IMR-90 (cell line): ENCODE measurements around the gene CCDC177. TPM values are rescaled to one million over a fixed set of nuclear protein-coding genes. Genes with fewer than 3 reads are reported as not detected.
A peak's percentile ranks its signal among the peaks of the same experiment; 100 is the strongest.

Experiments
- ATAC-seq: fragments of 200-7000 bp; cut with Tn5 transposase; 2 replicates; pipeline ENCODE4 v1.9.1; 2020; ENCODE audit warnings: low read depth, mild to moderate bottlenecking, moderate library complexity
- BruUV-seq: library from RNA; stranded (reverse); fragments of 400-500 nt; replicated peaks from 2 replicates; lab custom pipeline; 2021; lab: Mats Ljungman, UMichigan
- CTCF ChIA-PET: fragments of 300-600 bp; formaldehyde crosslinking; extraction: SDS; loops from one replicate; lab custom pipeline; 2021; ENCODE audit warnings: antibody characterized with exemption; lab: Yijun Ruan, JAX
- POLR2A ChIA-PET: fragments of 300-600 bp; sonication (Branson Sonifier 250); formaldehyde crosslinking; loops from one replicate; lab custom pipeline; 2022; ENCODE audit warnings: antibody characterized with exemption; ENCODE audit not compliant: unreplicated experiment; lab: Charles Lee
- DNase-seq: peaks from one replicate; pipeline ENCODE4 v3.0.0; 2013
- H2AFZ ChIP-seq: replicated peaks from 2 replicates; pipeline ENCODE3; 2013; ENCODE audit warnings: low read length, mild to moderate bottlenecking; ENCODE audit not compliant: poor library complexity
- H2AK5ac ChIP-seq: 2 replicates; pipeline ENCODE4 v1.6.1; 2013; ENCODE audit warnings: low read depth, low read length, inconsistent platforms
- H2AK9ac ChIP-seq: replicated peaks from 2 replicates; pipeline ENCODE3; 2013; ENCODE audit warnings: mild to moderate bottlenecking, low read depth, low read length, moderate library complexity; ENCODE audit not compliant: poor library complexity
- H2BK120ac ChIP-seq: 2 replicates; pipeline ENCODE4 v1.6.1; 2013; ENCODE audit warnings: low read depth, low read length, inconsistent platforms
- H2BK15ac ChIP-seq: 3 replicates; pipeline ENCODE4 v1.6.1; 2013; ENCODE audit warnings: low read depth, low read length, inconsistent platforms
- H2BK20ac ChIP-seq: 2 replicates; pipeline ENCODE4 v1.6.1; 2013; ENCODE audit warnings: low read depth, mild to moderate bottlenecking, inconsistent platforms, low read length, moderate library complexity
- H2BK5ac ChIP-seq: 2 replicates; pipeline ENCODE4 v1.6.1; 2013; ENCODE audit warnings: mild to moderate bottlenecking, low read depth, low read length, inconsistent platforms; ENCODE audit not compliant: poor library complexity, severe bottlenecking
- H3K14ac ChIP-seq: replicated peaks from 2 replicates; pipeline ENCODE4 v1.6.1; 2013; ENCODE audit warnings: low read depth, low read length, inconsistent platforms
- H3K18ac ChIP-seq: 2 replicates; pipeline ENCODE4 v1.6.1; 2013; ENCODE audit warnings: low read depth, low read length, control low read depth
- H3K23ac ChIP-seq: 2 replicates; pipeline ENCODE4 v1.6.1; 2013; ENCODE audit warnings: low read depth, low read length, inconsistent platforms
- H3K27ac ChIP-seq: 2 replicates; pipeline ENCODE4 v1.5.1; 2013; ENCODE audit warnings: mild to moderate bottlenecking, control low read depth, low read length; ENCODE audit not compliant: insufficient read depth
- H3K27me3 ChIP-seq: 2 replicates; pipeline ENCODE4 v1.6.1; 2013; ENCODE audit warnings: low read length; ENCODE audit not compliant: control insufficient read depth, insufficient read depth
- H3K36me3 ChIP-seq: 2 replicates; pipeline ENCODE4 v1.6.1; 2013; ENCODE audit warnings: low read length, mixed read lengths; ENCODE audit not compliant: control insufficient read depth, insufficient read depth
- H3K4ac ChIP-seq: 2 replicates; pipeline ENCODE4 v1.6.1; 2013; ENCODE audit warnings: low read depth, low read length, inconsistent platforms
- H3K4me1 ChIP-seq: 2 replicates; pipeline ENCODE4 v1.6.1; 2013; ENCODE audit warnings: low read length, mixed read lengths; ENCODE audit not compliant: control insufficient read depth, insufficient read depth
- H3K4me2 ChIP-seq: 2 replicates; pipeline ENCODE4 v1.6.1; 2013; ENCODE audit warnings: low read depth, mild to moderate bottlenecking, control low read depth, low read length, moderate library complexity
- H3K4me3 ChIP-seq: 2 replicates; pipeline ENCODE4 v1.5.1; 2013; ENCODE audit warnings: low read depth, mild to moderate bottlenecking, control low read depth, low read length, moderate library complexity; ENCODE audit not compliant: insufficient read depth
- H3K56ac ChIP-seq: 2 replicates; pipeline ENCODE4 v1.6.1; 2013; ENCODE audit warnings: low read length, inconsistent platforms; ENCODE audit not compliant: insufficient read depth; ENCODE audit errors: extremely low read depth
- H3K79me1 ChIP-seq, 2 experiments: 2 replicates each; pipeline ENCODE4 v1.6.1; 2013; ENCODE audit warnings: low read length in 2 of 2, inconsistent platforms in 1 of 2, low read depth in 1 of 2
- H3K9ac ChIP-seq: 2 replicates; pipeline ENCODE4 v1.6.1; 2013; ENCODE audit warnings: low read depth, low read length, control low read depth
- H3K9me1 ChIP-seq: 2 replicates; pipeline ENCODE4 v1.6.1; 2013; ENCODE audit warnings: low read length, inconsistent platforms; ENCODE audit not compliant: insufficient read depth
- H3K9me3 ChIP-seq: 2 replicates; pipeline ENCODE4 v1.6.1; 2013; ENCODE audit warnings: low read length; ENCODE audit not compliant: control insufficient read depth, insufficient read depth
- H4K20me1 ChIP-seq: 2 replicates; pipeline ENCODE4 v1.6.1; 2013; ENCODE audit warnings: low read length, inconsistent platforms; ENCODE audit not compliant: insufficient read depth
- H4K5ac ChIP-seq: 2 replicates; pipeline ENCODE4 v1.6.1; 2013; ENCODE audit warnings: mild to moderate bottlenecking, low read depth, low read length, control low read depth
- H4K8ac ChIP-seq, 2 experiments: 2 replicates each; pipeline ENCODE4 v1.6.1; 2013; ENCODE audit warnings: low read depth in 2 of 2, low read length in 2 of 2, control low read depth in 1 of 2, inconsistent platforms in 1 of 2
- H4K91ac ChIP-seq: 2 replicates; pipeline ENCODE4 v1.6.1; 2013; ENCODE audit warnings: low read depth, low read length, inconsistent platforms; ENCODE audit not compliant: insufficient read depth
- BHLHE40 ChIP-seq: fragments of 150-350 bp; IDR thresholded peaks from 2 replicates; pipeline ENCODE4 v1.6.1; 2016; ENCODE audit warnings: mild to moderate bottlenecking, low read depth, low read length
- CEBPB ChIP-seq: IDR thresholded peaks from 2 replicates; pipeline ENCODE4 v1.6.1; 2012; ENCODE audit warnings: low read depth, low read length, improper control_type of control experiment
- CHD1 ChIP-seq: IDR thresholded peaks from 2 replicates; pipeline ENCODE4 v1.6.1; 2012; ENCODE audit warnings: low read depth, low read length, improper control_type of control experiment
- ELK1 ChIP-seq: fragments of 150-350 bp; IDR thresholded peaks from 2 replicates; pipeline ENCODE4 v1.6.1; 2016; ENCODE audit warnings: low read depth, mild to moderate bottlenecking, low read length, moderate library complexity, borderline replicate concordance
- FOS ChIP-seq: fragments of 150-350 bp; IDR thresholded peaks from 2 replicates; pipeline ENCODE4 v1.6.1; 2016; ENCODE audit warnings: low read depth, low read length
- MAFK ChIP-seq: IDR thresholded peaks from 2 replicates; pipeline ENCODE4 v1.6.1; 2012; ENCODE audit warnings: low read depth, low read length, improper control_type of control experiment
- MAZ ChIP-seq: IDR thresholded peaks from 2 replicates; pipeline ENCODE4 v1.6.1; 2012; ENCODE audit warnings: low read depth, mild to moderate bottlenecking, low read length, improper control_type of control experiment, moderate library complexity, borderline replicate concordance
- MXI1 ChIP-seq: IDR thresholded peaks from 2 replicates; pipeline ENCODE4 v1.6.1; 2012; ENCODE audit warnings: low read depth, mild to moderate bottlenecking, low read length, moderate library complexity, borderline replicate concordance
- NFE2L2 ChIP-seq: fragments of 150-350 bp; IDR thresholded peaks from 2 replicates; pipeline ENCODE4 v1.6.1; 2016; ENCODE audit warnings: low read depth, mild to moderate bottlenecking, low read length
- POLR2A ChIP-seq: IDR thresholded peaks from 2 replicates; pipeline ENCODE4 v1.6.1; 2012; ENCODE audit warnings: mild to moderate bottlenecking, low read depth, low read length
- RAD21 ChIP-seq: IDR thresholded peaks from 2 replicates; pipeline ENCODE4 v1.6.1; 2012; ENCODE audit warnings: low read length, improper control_type of control experiment
- RCOR1 ChIP-seq: IDR thresholded peaks from 2 replicates; pipeline ENCODE4 v1.6.1; 2012; ENCODE audit warnings: mild to moderate bottlenecking, low read length, improper control_type of control experiment; ENCODE audit not compliant: insufficient replicate concordance
- RFX5 ChIP-seq: IDR thresholded peaks from 2 replicates; pipeline ENCODE4 v1.8.0; 2012; ENCODE audit warnings: low read depth, mild to moderate bottlenecking, low read length, moderate library complexity
- SMC3 ChIP-seq: fragments of 150-350 bp; IDR thresholded peaks from 2 replicates; pipeline ENCODE4 v1.6.1; 2016; ENCODE audit warnings: low read depth, mild to moderate bottlenecking, antibody characterized with exemption, low read length, moderate library complexity
- USF2 ChIP-seq: fragments of 150-350 bp; IDR thresholded peaks from 2 replicates; pipeline ENCODE4 v1.6.1; 2017; ENCODE audit warnings: mild to moderate bottlenecking, antibody characterized with exemption, low read length, low read depth
- WGBS, 2 experiments: methylation state at CpG; one replicate each; pipeline versions ENCODE4 v1.1.5 to v1.1.7; 2013; ENCODE audit warnings: missing lambda C conversion rate in 2 of 2; ENCODE audit not compliant: insufficient read length in 1 of 2; ENCODE audit errors: extremely low coverage in 2 of 2; 5-methylcytosine and 5-hydroxymethylcytosine counted together
- dilution Hi-C: fragments of 300-500 bp; cut with HindIII; formaldehyde crosslinking; loops from one replicate; pipeline ENCODE4 v1.14.3; 2018; ENCODE audit warnings: low sequenced_read_pairs; ENCODE audit not compliant: unreplicated experiment
- in situ Hi-C: fragments of 300-500 bp; cut with MboI; formaldehyde crosslinking; loops from 3 replicates; pipeline ENCODE4 v1.14.3; 2019; ENCODE audit warnings: low sequenced_read_pairs, inconsistent platforms, mixed read lengths
- intact Hi-C: fragments of 100-400 bp; cut with micrococcal nuclease; formaldehyde crosslinking; loops from 2 replicates; pipeline ENCODE4 v1.10.0; 2022
- polyA plus RNA-seq, 3 experiments: library from polyadenylated mRNA; depleted of rRNA; stranded (reverse); fragments of >200 nt; gene quantifications; 2 replicates each; pipeline ENCODE4 v1.2.3, GENCODE V29; 2012; ENCODE audit warnings: low replicate concordance in 1 of 3
- total RNA-seq: library from RNA; depleted of rRNA; stranded (reverse); fragments of >200 nt; gene quantifications from 2 replicates; pipeline ENCODE4 v1.2.3, GENCODE V29; 2012
- TF ChIP-seq, protein P1 (sequence below): conservative IDR thresholded peaks from 2 replicates; pipeline ENCODE4 v1.5.1; 2012; ENCODE audit warnings: mild to moderate bottlenecking, low read depth, low read length, improper control_type of control experiment

Gene CCDC177
- total and polyA plus RNA-seq, 2 of the 4 experiments (the other 2 are of a cell fraction) = not detected

DNA sequence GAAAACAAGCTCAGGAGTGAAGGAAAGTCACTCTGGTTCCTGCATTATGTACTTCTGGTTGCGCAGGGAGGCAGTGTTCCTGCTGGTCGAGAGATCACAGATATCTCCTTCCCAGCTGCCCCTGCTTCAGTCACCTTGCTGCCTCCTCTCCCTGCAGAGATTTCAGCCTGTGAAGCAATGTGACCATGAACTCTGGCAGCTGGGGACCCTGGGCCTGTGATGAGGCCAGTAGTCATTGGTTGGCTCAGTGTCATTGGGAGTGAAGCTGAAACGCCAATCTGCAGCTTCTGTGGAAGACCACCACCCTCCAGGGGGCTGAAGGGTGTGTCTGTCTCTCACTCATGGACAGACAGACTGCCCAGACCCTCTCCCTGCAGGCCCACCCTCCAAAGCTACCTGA lies 45.1 kb downstream of the CCDC177 start:
- in situ Hi-C loops = no loop called here
- WGBS, 2 experiments = no CpG with 5 or more reads among the region's 3 CpGs
- H4K91ac ChIP-seq = no peak overlapping the region
- no peak overlapping the region for H2BK120ac ChIP-seq
- peak overlapping the region; percentile 68 for H2AFZ ChIP-seq
- H3K56ac ChIP-seq = no peak overlapping the region
- H3K27me3 ChIP-seq = peaks cover 73% of the 10 kb centered on the region
- TF ChIP-seq USF2 = no peak
- TF ChIP-seq CHD1 = no peak
- no peak for TF ChIP-seq POLR2A
- TF ChIP-seq, protein P1, sequence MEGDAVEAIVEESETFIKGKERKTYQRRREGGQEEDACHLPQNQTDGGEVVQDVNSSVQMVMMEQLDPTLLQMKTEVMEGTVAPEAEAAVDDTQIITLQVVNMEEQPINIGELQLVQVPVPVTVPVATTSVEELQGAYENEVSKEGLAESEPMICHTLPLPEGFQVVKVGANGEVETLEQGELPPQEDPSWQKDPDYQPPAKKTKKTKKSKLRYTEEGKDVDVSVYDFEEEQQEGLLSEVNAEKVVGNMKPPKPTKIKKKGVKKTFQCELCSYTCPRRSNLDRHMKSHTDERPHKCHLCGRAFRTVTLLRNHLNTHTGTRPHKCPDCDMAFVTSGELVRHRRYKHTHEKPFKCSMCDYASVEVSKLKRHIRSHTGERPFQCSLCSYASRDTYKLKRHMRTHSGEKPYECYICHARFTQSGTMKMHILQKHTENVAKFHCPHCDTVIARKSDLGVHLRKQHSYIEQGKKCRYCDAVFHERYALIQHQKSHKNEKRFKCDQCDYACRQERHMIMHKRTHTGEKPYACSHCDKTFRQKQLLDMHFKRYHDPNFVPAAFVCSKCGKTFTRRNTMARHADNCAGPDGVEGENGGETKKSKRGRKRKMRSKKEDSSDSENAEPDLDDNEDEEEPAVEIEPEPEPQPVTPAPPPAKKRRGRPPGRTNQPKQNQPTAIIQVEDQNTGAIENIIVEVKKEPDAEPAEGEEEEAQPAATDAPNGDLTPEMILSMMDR = no peak
- TF ChIP-seq MXI1 = no peak
- no peak for TF ChIP-seq RFX5
- no peak for TF ChIP-seq MAFK
- no peak for TF ChIP-seq BHLHE40
- no peak for TF ChIP-seq NFE2L2
- TF ChIP-seq CEBPB = no peak
- no peak for TF ChIP-seq RCOR1
- no peak for TF ChIP-seq ELK1
- TF ChIP-seq MAZ = no peak
- TF ChIP-seq RAD21 = no peak
- TF ChIP-seq FOS = no peak
- TF ChIP-seq SMC3 = no peak
- no peak overlapping the region for H4K8ac ChIP-seq
- no peaks in the 10 kb centered on the region for H3K79me1 ChIP-seq
- no peaks in the 10 kb centered on the region for H3K9me3 ChIP-seq
- dilution Hi-C loops = no loop called here
- intact Hi-C loops = no loop called here
- no peaks in the 10 kb centered on the region for H3K36me3 ChIP-seq
- ChIA-PET CTCF (no interaction called here), POLR2A (no interaction called here)
- no peak overlapping the region for H4K5ac ChIP-seq
- no peak overlapping the region for H2BK5ac ChIP-seq
- no peak overlapping the region for H2AK9ac ChIP-seq
- H2BK15ac ChIP-seq = no peak overlapping the region
- no peaks in the 10 kb centered on the region for H3K9me1 ChIP-seq
- ATAC-seq = no peak
- H3K9ac ChIP-seq = no peak overlapping the region
- H3K4me2 ChIP-seq = no peak overlapping the region
- no peaks in the 10 kb centered on the region; the same call in none of the 2 replicates for H4K20me1 ChIP-seq
- H3K18ac ChIP-seq = no peak overlapping the region
- no peak overlapping the region for H3K4me3 ChIP-seq
- no peaks in the 10 kb centered on the region for H3K4me1 ChIP-seq
- H2BK20ac ChIP-seq = no peak overlapping the region
- H3K14ac ChIP-seq = no peak overlapping the region
- H3K4ac ChIP-seq = no peak overlapping the region
- no peak for DNase-seq
- BruUV-seq = no TSS peak
- H3K23ac ChIP-seq = no peak overlapping the region
- no peak overlapping the region for H3K27ac ChIP-seq
- no peak overlapping the region for H2AK5ac ChIP-seq
